Measurements from ENCODE around the gene MEX3A. TPM values are rescaled to one million over a fixed set of nuclear protein-coding genes. Genes with fewer than 3 reads are reported as not detected.

The MEX3A gene
- polyA plus RNA-seq, 1 donor (not counting 4 experiments of a cell fraction or from before 2014, with no cell fraction given) = 1.1 TPM

DNA sequence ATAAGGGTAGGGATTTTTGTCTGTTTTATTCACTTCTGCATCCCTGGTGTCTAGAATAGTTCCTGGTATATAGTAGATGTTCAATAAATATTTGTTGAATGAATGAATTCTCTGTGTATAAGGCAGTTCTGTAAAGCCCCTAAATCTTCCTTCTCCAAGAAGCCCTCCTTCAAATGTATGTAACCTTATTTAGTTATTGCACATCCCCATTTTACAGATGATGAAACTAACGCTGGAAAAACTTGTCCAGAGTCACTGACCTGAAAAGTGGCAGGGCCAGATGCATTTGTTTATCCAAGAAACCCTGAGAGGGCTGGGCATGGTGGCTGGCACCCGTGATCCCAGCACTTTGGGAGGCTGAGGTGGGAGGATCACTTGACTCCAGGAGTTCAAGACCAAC lies 28.0 kb upstream of the MEX3A start:
- FAIRE-seq = no peak
- Histone ChIP-seq H3K4me1 (ENCODE audit: control insufficient read depth, extremely low read depth, insufficient read depth, low read length) (peaks cover 34% of the 10 kb centered on the region), H4K20me1 (ENCODE audit: control insufficient read depth, extremely low read depth, insufficient read depth, low read length) (peaks cover 5% of the 10 kb centered on the region), H3K4me3 (ENCODE audit: control insufficient read depth in 2 of 3, extremely low read depth in 1 of 3, insufficient read depth in 2 of 3, low read depth in 1 of 3, low read length in 3 of 3) (no peak overlapping the region), H3K27ac (ENCODE audit: control insufficient read depth, insufficient read depth, low read length) (no peak overlapping the region), H3K27me3 (ENCODE audit: control insufficient read depth, extremely low read depth, insufficient read depth, low read length) (no peaks in the 10 kb centered on the region), H3K79me2 (ENCODE audit: control insufficient read depth, insufficient read depth, low read length) (peaks cover 7% of the 10 kb centered on the region), H3K36me3 (ENCODE audit: control insufficient read depth in 2 of 2, extremely low read depth in 1 of 2, insufficient read depth in 2 of 2, low read length in 2 of 2) (no peaks in the 10 kb centered on the region), H3K4me2 (ENCODE audit: control insufficient read depth, extremely low read depth, insufficient read depth, low read depth, low read length) (no peak overlapping the region), H3K9me1 (ENCODE audit: control insufficient read depth, extremely low read depth, insufficient read depth, low read length) (no peaks in the 10 kb centered on the region), H3K9me3 (ENCODE audit: control insufficient read depth, low read depth, low read length) (no peaks in the 10 kb centered on the region), H3K9ac (ENCODE audit: control insufficient read depth, extremely low read depth, insufficient read depth, low read length) (no peak overlapping the region), H2AFZ (ENCODE audit: control insufficient read depth, low read length) (no peak overlapping the region)
- dilution Hi-C loops (cut with MboI; ENCODE audit: extremely low pct_ligation_motif_present, low sequenced_read_pairs) = no loop called here
- no peak for TF ChIP-seq EZH2 (IDR thresholded peaks at IDR 0.05; ENCODE audit: low read length)
- TF ChIP-seq, protein P1, sequence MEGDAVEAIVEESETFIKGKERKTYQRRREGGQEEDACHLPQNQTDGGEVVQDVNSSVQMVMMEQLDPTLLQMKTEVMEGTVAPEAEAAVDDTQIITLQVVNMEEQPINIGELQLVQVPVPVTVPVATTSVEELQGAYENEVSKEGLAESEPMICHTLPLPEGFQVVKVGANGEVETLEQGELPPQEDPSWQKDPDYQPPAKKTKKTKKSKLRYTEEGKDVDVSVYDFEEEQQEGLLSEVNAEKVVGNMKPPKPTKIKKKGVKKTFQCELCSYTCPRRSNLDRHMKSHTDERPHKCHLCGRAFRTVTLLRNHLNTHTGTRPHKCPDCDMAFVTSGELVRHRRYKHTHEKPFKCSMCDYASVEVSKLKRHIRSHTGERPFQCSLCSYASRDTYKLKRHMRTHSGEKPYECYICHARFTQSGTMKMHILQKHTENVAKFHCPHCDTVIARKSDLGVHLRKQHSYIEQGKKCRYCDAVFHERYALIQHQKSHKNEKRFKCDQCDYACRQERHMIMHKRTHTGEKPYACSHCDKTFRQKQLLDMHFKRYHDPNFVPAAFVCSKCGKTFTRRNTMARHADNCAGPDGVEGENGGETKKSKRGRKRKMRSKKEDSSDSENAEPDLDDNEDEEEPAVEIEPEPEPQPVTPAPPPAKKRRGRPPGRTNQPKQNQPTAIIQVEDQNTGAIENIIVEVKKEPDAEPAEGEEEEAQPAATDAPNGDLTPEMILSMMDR (optimal IDR thresholded peaks at IDR 0.05 in 1 of 3, IDR thresholded peaks at IDR 0.05 in 1 of 3, conservative IDR thresholded peaks at IDR 0.05 in 1 of 3; ENCODE audit: extremely low read depth in 1 of 3, insufficient read depth in 2 of 3, low read length in 3 of 3) = no peak
- DNase-seq (ENCODE audit: low read depth, low spot score) = no peak

DNA sequence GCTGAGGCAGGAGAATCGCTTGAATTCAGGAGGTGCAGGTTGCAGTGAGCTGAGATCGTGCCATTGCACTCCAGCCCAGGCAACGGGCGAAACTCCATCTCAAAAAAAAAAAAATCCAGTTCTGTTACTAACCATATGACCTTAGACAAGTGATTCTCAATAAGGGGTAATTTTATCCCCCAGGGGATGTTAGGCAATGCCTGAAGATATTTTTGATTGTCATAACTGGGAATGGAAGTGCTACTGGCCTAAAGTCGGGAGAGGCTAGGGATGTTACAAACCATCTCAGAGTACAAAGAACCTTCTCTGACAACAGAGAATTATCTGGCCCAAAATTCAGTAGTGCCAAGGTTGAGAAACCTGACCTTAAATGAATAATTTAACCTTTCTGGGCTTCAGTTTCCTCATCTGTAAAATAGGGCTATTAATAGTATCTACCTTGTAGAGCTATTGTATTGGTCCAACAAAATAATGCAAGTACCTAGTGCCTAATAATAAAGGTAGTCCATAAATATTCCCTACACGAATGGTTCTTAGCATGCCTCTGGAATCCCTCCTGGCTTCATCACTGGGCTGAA lies 26.5 kb upstream of the MEX3A start:
- no peaks in the 10 kb centered on the region for H4K20me1 ChIP-seq (ENCODE audit: control insufficient read depth, extremely low read depth, insufficient read depth, low read length)
- dilution Hi-C loops (cut with MboI; ENCODE audit: extremely low pct_ligation_motif_present, low sequenced_read_pairs) = no loop called here
- H3K4me3 ChIP-seq (ENCODE audit: control insufficient read depth in 2 of 3, extremely low read depth in 1 of 3, insufficient read depth in 2 of 3, low read depth in 1 of 3, low read length in 3 of 3) = no peak overlapping the region
- H3K4me1 ChIP-seq (ENCODE audit: control insufficient read depth, extremely low read depth, insufficient read depth, low read length) = peaks cover 46% of the 10 kb centered on the region
- H3K36me3 ChIP-seq (ENCODE audit: control insufficient read depth in 2 of 2, extremely low read depth in 1 of 2, insufficient read depth in 2 of 2, low read length in 2 of 2) = no peaks in the 10 kb centered on the region
- H3K4me2 ChIP-seq (ENCODE audit: control insufficient read depth, extremely low read depth, insufficient read depth, low read depth, low read length) = no peak overlapping the region
- no peak for TF ChIP-seq EZH2 (IDR thresholded peaks at IDR 0.05; ENCODE audit: low read length)
- TF ChIP-seq, protein P1 (optimal IDR thresholded peaks at IDR 0.05 in 1 of 3, IDR thresholded peaks at IDR 0.05 in 1 of 3, conservative IDR thresholded peaks at IDR 0.05 in 1 of 3; ENCODE audit: extremely low read depth in 1 of 3, insufficient read depth in 2 of 3, low read length in 3 of 3) = no peak
- no peak for FAIRE-seq
- H3K9me3 ChIP-seq (ENCODE audit: control insufficient read depth, low read depth, low read length) = no peaks in the 10 kb centered on the region
- H3K9ac ChIP-seq (ENCODE audit: control insufficient read depth, extremely low read depth, insufficient read depth, low read length) = no peak overlapping the region
- no peak overlapping the region for H3K27ac ChIP-seq (ENCODE audit: control insufficient read depth, insufficient read depth, low read length)
- no peak overlapping the region for H2AFZ ChIP-seq (ENCODE audit: control insufficient read depth, low read length)
- no peaks in the 10 kb centered on the region for H3K9me1 ChIP-seq (ENCODE audit: control insufficient read depth, extremely low read depth, insufficient read depth, low read length)
- no peak for DNase-seq (ENCODE audit: low read depth, low spot score)
- no peaks in the 10 kb centered on the region for H3K27me3 ChIP-seq (ENCODE audit: control insufficient read depth, extremely low read depth, insufficient read depth, low read length)
- peaks cover 2% of the 10 kb centered on the region for H3K79me2 ChIP-seq (ENCODE audit: control insufficient read depth, insufficient read depth, low read length)

Measured in keratinocyte (primary cell).